GM18951 (cell line): ENCODE results near the gene MAP2.
"Not testable (repeated sequence)": the region's sequence is repeated elsewhere in the genome, so short reads cannot be mapped to it uniquely, and the experiment has no call there.

Experiments
- POLR2A ChIP-seq: IDR thresholded peaks from 4 replicates; pipeline ENCODE4 v1.6.1; 2011; ENCODE audit warnings: mild to moderate bottlenecking; ENCODE audit not compliant: insufficient read length, insufficient read depth; ENCODE audit errors: extremely low read depth
- in situ Hi-C: fragments of 300-500 bp; cut with MboI; formaldehyde crosslinking; loops from one replicate; pipeline ENCODE4 v1.12.0; 2022; ENCODE audit warnings: low sequenced_read_pairs, mixed read lengths, inconsistent platforms; ENCODE audit not compliant: unreplicated experiment

The MAP2 gene

DNA sequence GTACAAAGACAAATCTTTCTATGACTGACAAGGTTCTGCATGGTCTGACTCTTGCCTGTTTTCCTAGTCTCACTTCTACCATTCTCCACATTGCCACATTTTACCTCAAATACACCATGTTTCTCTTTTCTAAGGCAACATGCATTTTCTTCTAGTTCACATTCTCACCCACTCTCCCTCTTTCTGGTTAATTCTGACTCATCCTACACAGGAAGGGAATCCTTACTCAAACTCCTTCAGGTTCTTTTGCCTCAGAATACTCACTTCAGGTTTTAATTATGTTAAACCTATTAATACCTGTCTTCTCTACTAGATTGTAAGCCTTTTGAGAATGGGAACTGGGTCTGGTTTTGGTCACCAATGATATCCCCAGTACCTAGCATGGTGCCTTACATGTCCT is 47.2 kb downstream of the MAP2 start:
- in situ Hi-C loops = no loop called here
- TF ChIP-seq POLR2A = no peak

DNA sequence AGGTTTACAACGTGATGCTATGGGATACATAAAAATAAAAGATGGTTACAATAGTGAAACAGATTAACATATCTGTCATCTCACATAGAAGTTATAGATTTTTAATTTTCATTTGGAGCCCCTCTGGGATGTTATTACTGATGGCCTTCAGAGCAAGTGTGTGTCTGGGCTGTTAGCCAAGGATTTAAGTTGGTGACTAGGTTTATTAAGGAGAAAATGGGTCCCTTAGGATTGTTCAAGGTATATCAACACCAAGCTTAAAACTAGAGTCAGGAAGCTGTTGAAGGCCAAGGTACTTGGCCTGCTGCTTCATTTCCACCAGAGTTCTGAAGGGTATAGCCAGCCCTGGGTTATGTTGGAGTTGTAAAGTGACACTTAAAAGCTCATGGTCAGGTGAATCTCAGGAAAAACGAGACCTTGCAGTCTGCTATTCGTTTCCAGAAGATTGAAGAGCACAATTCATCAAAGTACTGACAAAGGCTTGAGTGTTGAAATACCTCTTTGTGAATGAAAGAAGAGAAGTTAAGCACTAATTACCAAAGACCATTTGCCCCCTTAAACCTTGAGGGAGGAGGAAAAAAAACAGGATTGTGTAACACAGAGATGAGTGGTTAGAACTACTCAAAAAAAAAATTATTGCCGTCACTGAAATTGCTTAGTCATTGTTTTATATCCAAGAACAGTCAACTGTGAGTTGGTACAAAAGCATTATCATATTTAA is 48.4 kb downstream of the MAP2 start:
- no peak for TF ChIP-seq POLR2A
- in situ Hi-C loops = no loop called here

DNA sequence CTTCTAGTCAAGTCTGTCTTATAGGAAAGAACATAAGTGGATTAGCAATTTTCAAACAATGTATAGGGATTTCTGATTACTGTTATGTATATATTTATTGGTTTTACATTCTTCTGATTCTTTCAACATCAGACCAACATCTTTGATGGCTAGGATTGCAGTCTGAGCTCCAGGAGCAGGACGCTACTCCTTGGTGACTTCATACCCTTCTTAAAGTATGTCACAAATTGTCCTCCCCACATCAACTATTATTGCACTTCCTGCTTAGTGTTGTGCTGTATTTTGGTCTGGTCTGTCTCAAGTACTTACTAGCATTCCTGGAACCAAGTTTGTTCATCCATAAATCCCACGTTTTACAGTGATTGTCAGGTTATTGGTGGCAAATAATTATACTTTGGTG is 49.0 kb downstream of the MAP2 start:
- in situ Hi-C loops = no loop called here
- TF ChIP-seq POLR2A = no peak

DNA sequence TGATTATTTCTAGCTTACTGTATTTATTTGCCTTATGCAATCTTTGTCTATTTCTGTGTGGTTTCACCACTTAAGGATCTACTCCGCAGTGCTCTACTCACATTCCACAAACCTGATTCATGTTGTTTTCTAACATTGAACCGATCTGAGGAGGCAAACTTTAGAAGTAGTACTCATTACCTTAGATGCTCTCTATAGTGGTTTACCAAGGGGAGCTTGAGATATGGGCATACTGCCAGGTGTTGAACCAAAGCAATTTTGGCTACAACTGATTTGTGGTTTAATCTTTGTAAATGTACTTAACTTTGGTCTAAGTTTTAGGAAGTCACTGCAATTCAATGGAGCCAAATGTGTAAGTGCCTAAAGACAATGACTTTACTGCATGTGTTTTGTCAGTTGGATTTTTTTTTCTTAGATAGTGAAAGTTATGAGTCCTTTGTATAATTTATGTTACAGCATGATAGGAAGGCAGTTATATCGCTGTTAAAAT is 50.1 kb downstream of the MAP2 start:
- in situ Hi-C loops = no loop called here
- no peak for TF ChIP-seq POLR2A

DNA sequence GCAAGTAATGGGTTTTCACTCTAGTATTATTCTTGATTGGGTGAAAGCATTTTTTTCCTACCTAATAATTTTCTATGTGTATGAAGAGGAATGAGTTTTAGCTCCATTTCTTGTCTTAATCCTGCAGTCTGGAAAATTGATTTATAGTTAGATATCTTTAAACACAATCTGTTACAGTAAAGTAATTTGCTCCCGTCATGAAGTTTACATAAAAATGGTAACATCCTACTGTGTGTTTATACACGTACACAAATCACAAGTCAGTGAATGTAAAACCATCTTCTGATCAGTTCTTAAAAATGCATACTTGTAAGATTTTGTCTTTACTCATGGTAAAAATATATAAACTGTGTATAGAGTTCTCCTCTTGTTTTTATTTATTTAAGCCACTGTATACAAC is 51.1 kb downstream of the MAP2 start:
- TF ChIP-seq POLR2A = no peak
- in situ Hi-C loops = no loop called here

DNA sequence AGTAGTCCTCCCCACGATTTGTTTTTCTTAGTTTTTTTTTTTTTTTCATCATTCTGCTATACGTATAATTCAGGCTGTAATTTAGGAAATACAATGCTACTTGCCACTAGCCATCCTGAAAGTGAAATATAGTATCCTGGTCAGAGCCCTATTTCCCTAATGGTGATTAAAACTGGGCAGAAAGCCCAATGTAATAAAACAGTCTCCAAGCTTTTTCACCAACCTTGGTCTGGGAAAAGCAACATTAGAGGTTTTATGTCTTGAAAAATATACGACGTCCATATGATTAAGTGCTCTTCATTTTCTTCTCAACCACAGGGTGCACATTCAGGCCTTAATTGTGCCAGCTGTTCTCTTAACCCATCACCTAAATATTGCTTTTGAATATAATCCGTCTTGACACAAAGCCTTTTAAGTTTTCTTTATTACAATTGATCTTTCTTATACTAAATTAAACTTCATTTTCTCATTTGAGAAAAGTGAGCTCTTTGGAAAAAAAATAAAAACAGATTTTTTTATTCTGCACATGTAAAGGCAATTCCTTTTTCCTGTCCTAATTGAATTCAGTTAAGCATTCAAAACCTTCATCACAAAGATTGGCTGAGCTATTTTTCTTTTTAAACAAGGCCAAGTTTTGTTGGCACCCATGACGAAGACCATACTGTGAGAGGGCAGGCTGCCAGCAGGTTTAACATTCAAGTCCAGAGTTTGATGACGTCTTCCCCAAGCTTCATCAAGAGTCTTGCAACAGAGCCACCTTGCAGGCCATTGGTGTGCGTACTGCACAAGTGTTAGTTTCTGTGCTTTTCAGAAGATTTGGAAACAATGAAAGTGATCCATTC is 52.7 kb downstream of the MAP2 start:
- TF ChIP-seq POLR2A = no peak
- in situ Hi-C loops = no loop called here

DNA sequence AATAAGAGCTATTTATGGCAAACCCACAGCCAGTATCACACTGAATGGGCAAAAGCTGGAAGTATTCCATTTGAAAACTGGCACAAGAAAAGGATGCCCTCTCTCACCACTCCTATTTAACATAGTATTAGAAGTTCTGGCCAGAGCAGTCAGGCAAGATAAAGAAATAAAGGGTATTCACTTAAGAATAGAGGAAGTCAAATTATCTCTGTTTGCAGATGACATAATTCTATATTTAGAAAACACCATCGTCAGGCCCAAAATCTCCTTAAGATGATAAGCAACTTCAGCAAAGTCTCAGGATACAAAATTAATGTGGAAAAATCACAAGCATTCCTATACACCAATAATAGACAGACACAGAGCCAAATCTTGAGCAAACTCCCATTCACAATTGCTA is 68.4 kb downstream of the MAP2 start:
- in situ Hi-C loops = not testable (repeated sequence)

DNA sequence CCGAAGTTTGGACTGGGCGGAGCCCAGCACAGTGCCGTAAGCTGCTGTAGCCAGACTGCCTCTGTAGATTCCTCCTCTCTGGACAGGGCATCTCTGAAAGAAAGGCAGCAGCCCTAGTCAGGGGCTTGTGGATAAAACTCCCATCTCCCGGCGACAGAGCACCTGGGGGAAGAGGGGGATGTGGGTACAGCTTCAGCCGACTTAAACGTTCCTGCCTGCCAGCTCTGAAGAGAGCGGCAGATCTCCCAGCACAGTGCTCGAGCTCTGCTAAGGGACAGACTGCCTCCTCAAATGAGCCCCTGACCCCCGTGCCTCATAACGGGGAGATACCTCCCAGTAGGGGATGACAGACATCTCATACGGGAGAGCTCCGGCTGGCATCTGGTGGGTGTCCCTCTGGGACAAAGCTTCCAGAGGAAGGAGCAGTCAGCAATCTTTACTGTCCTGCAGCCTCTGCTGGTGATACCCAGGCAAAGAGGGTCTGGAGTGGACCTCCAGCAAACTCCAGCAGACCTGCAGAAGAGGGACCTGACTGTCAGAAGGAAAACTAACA is 71.3 kb downstream of the MAP2 start:
- in situ Hi-C loops = not testable (repeated sequence)

DNA sequence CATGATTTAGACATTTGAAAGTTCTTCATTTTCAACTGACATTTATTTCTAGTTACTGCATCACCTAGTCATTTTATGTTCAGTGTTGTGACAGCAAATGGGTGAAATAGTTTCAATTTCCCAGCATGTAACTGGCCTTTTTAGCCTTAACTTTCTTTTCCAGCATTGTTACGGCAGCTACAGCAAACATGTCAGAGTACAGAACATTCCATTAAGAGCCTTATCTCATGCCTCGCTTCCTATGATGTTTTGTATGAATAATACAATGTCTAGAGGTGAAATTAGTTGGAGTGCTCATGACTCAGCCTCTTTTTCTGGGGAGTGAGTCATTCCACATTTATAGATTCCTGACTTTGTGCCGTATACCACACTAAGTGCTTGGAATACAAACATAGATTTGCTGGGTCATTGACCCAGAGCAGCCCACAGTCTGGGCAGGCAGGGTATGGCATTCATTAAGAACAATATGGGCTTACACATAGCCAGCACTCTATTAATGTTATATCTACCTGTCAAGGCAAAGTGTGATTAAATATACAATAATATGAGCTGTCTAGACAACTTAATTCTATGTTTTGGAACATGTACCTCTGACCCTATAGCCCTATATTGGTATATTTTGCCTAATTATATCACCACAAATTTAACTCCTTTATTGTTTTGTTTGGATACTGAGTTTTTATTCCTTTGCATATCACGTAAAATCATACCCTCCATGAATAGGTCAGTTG is 72.2 kb downstream of the MAP2 start:
- in situ Hi-C loops = no loop called here
- TF ChIP-seq POLR2A = no peak

DNA sequence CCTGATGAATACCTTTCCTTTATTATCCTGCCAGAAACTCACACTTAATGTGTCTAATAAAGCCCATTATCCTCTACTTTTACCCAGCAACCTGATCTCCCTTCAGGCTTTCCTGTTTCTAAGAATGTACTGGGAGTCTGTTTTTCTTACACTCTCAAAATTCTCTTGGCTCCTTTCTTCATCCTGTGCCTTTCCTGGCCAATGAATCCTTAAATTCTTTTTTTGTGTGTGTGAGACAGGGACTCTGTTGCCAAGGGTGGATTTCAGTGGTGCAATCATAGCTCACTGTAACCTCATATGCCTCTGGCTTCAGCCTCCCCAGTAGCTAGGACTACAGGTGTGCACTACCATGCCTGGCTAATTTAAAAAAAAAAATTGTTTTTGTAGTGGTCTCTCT is 72.7 kb downstream of the MAP2 start:
- in situ Hi-C loops = no loop called here

DNA sequence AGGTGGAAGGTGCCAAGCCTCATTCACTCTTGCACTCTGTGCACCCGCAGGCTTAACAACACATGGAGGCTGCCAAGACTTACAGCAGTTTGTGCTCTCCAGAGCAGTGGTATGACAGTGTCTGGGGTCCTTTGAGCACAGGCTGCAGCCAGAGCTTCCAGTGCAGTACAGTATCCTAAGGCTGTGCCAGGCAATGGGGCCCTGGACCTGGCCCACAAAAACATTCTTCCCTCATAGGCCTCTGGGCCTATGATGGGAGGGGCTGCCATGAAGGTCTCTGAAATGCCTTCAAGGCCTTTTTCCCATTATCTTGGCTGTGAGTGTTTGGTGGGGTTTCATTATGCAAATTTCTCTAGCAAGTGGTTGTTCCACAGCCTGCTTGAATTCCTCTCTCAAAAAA is 74.8 kb downstream of the MAP2 start:
- in situ Hi-C loops = no loop called here
- no peak for TF ChIP-seq POLR2A

More for the DNA sequence above, 72.7 kb downstream of the MAP2 start:
- TF ChIP-seq POLR2A = no peak

DNA sequence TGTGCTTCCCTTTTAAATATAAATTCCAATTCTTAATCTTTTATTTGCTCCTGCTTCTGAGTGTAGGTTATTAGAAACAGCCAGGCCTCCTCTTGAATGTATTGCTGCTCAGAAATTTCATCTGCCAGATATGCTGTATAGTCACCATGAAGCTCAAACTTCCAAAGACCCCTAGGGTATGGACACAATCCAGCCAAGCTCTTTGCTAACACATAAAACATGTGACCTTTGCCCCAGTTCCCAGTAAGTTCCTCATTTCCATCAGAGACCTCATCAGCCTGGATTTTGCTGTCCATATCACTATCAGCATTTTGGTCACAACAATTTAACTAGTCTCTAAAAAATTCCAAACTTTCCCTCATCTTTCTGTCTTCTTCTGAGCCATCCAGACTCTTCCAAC is 75.2 kb downstream of the MAP2 start:
- no peak for TF ChIP-seq POLR2A
- in situ Hi-C loops = no loop called here

DNA sequence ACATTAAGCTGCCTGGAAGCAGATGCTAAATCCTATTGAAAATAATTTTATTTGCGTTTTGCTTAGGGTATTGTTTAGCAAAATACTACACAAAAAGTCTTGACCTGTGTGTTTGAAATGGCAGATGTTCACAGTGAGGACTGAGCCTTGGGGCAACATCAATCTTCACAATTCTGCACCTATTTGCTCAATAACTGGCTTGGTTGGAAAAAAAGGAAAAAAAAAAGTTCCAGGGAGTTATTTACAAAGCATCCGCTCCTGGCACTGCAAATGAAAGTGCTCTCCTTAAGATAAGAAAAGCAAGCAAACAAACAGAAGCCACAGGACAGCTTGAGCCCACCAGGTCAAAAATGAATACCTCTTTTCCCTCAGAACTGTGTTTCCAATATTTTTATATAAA is 77.7 kb downstream of the MAP2 start:
- in situ Hi-C loops = no loop called here
- TF ChIP-seq POLR2A = no peak
